Posterior vena cava (tissue), 2 donors: ENCODE measurements around the gene TTC7B. TPM values are rescaled to one million over a fixed set of nuclear protein-coding genes. Genes with fewer than 3 reads are reported as not detected.

ENCODE experiments used
- DNase-seq: peaks from one replicate; pipeline ENCODE4 v3.0.0-alpha.2; 2020; ENCODE audit warnings: low spot score
- intact Hi-C, 2 donors: fragments of 100-400 bp; cut with DNase I; formaldehyde crosslinking; loops; one replicate each; pipeline versions ENCODE4 v1.14.1 to v1.14.2; 2022 to 2023
- total RNA-seq, 2 donors: library from RNA; stranded (reverse); fragmentation: NEBNext Ultra II Directional; extraction: Animal tissue kit (Norgen Biotek cat#: 25700); gene quantifications; one replicate each; pipeline ENCODE4 v1.2.1, GENCODE V29; 2021
- donor health status: DM: yes; HTN: yes; CAD: no.
- donor health status: DM: yes; HTN: yes; CAD: no.

TTC7B gene
- total RNA-seq, 2 donors from 2014 or later = 60.5 to 75.7 TPM

- intact Hi-C loops = no loop called here
- peak; percentile 16 for DNase-seq
These were observed 34.4 kb downstream of the TTC7B start for GRCh38 chr14:90781876-90782275.

GRCh38 chr14:90781344-90781761 lies 34.9 kb downstream of the TTC7B start:
- intact Hi-C loops = no loop called here
- peak; percentile 29 for DNase-seq

- DNase-seq = peak; percentile 70
- intact Hi-C loops = no loop called here
These were observed 35.7 kb downstream of the TTC7B start for GRCh38 chr14:90780519-90780918.

- intact Hi-C loops = no loop called here
- peak; percentile 25 for DNase-seq
These were observed 37.5 kb downstream of the TTC7B start for GRCh38 chr14:90778571-90779255.

- DNase-seq = peak; percentile 58
These were observed 38.3 kb downstream of the TTC7B start for GRCh38 chr14:90777830-90778485.

GRCh38 chr14:90777358-90777757 lies 38.9 kb downstream of the TTC7B start:
- intact Hi-C loops = no loop called here
- DNase-seq = no peak

More at GRCh38 chr14:90777830-90778485, 38.3 kb downstream of the TTC7B start:
- intact Hi-C loops = no loop called here

GRCh38 chr14:90775441-90775840 lies 40.8 kb downstream of the TTC7B start:
- intact Hi-C loops = no loop called here
- DNase-seq = no peak

GRCh38 chr14:90774316-90774715 lies 41.9 kb downstream of the TTC7B start:
- intact Hi-C loops = no loop called here
- no peak for DNase-seq

GRCh38 chr14:90773705-90774104 lies 42.5 kb downstream of the TTC7B start:
- no peak for DNase-seq
- intact Hi-C loops = loop anchor here in 1 of 2 donors (1.0 kb wide), 1 partner anchor 17 kb away; no protein-coding TSS in a partner anchor

- intact Hi-C loops = loop anchor here in 1 of 2 donors (1.0 kb wide), 1 partner anchor 17 kb away; no protein-coding TSS in a partner anchor
- DNase-seq = no peak
These were observed 43.1 kb downstream of the TTC7B start for GRCh38 chr14:90773196-90773486.

- intact Hi-C loops = no loop called here
- no peak for DNase-seq
These were observed 48.3 kb downstream of the TTC7B start for GRCh38 chr14:90767899-90768298.

- intact Hi-C loops = no loop called here
- no peak for DNase-seq
These were observed 55.5 kb downstream of the TTC7B start for GRCh38 chr14:90760591-90761316.

GRCh38 chr14:90760078-90760444 lies 56.2 kb downstream of the TTC7B start:
- intact Hi-C loops = no loop called here
- no peak for DNase-seq

GRCh38 chr14:90759370-90760077 lies 56.7 kb downstream of the TTC7B start:
- intact Hi-C loops = loop anchor here in 1 of 2 donors (10.0 kb wide), 1 partner anchor 365 kb away; the partner anchor contains the start of gene CALM1
- no peak for DNase-seq

- intact Hi-C loops = loop anchor here in 1 of 2 donors (10.0 kb wide), 1 partner anchor 364 kb away; the partner anchor contains the start of gene CALM1
- DNase-seq = peak; percentile 88
These were observed 57.3 kb downstream of the TTC7B start for GRCh38 chr14:90758959-90759358.

- peak; percentile 98 for DNase-seq
- intact Hi-C loops = loop anchor here in 1 of 2 donors (10.0 kb wide), 1 partner anchor 363 kb away; the partner anchor contains the start of gene CALM1
These were observed 58.0 kb downstream of the TTC7B start for GRCh38 chr14:90758028-90758889.

GRCh38 chr14:90757452-90757851 lies 58.8 kb downstream of the TTC7B start:
- no peak for DNase-seq
- intact Hi-C loops = loop anchor here in 1 of 2 donors (10.0 kb wide), 1 partner anchor 363 kb away; the partner anchor contains the start of gene CALM1

GRCh38 chr14:90756755-90757345 lies 59.4 kb downstream of the TTC7B start:
- intact Hi-C loops = loop anchor here in 1 of 2 donors (10.0 kb wide), 1 partner anchor 362 kb away; the partner anchor contains the start of gene CALM1
- DNase-seq = no peak
